D721Med (cell line): Measurements from ENCODE around the gene MGAM2.

Experiments
- DNase-seq: peaks from one replicate; pipeline ENCODE4 v3.0.0; 2011; ENCODE audit warnings: low spot score; ENCODE audit not compliant: insufficient read length
- FAIRE-seq: peaks from 2 replicates; lab custom pipeline; 2011; peaks lifted over from hg19 to GRCh38; lab: Jason Lieb, UNC
- CTCF ChIP-seq: IDR thresholded peaks from 2 replicates; pipeline ENCODE4 v1.5.1; 2012; ENCODE audit warnings: mild to moderate bottlenecking, control low read depth; ENCODE audit not compliant: insufficient read depth; ENCODE audit errors: missing control alignments

MGAM2 gene

GRCh38 chr7:142138996-142139395, 27.5 kb downstream of the MGAM2 start:
- DNase-seq = no peak
- no peak for FAIRE-seq
- TF ChIP-seq CTCF = no peak

- no peak for TF ChIP-seq CTCF
- DNase-seq = no peak
- FAIRE-seq = no peak
These were observed 28.3 kb downstream of the MGAM2 start for GRCh38 chr7:142139597-142140400.

- no peak for FAIRE-seq
- DNase-seq = no peak
- no peak for TF ChIP-seq CTCF
These were observed 29.0 kb downstream of the MGAM2 start for GRCh38 chr7:142140401-142140959.

- TF ChIP-seq CTCF = no peak
- FAIRE-seq (no peak), DNase-seq (no peak)
These were observed 31.2 kb downstream of the MGAM2 start for GRCh38 chr7:142142702-142143101.

- TF ChIP-seq CTCF = no peak
- FAIRE-seq (no peak), DNase-seq (no peak)
These were observed 34.6 kb downstream of the MGAM2 start for GRCh38 chr7:142146124-142146523.

- FAIRE-seq (no peak), DNase-seq (no peak)
- no peak for TF ChIP-seq CTCF
These were observed 38.8 kb downstream of the MGAM2 start for GRCh38 chr7:142150356-142150755.

- DNase-seq = no peak
- no peak for TF ChIP-seq CTCF
- FAIRE-seq = no peak
These were observed 39.4 kb downstream of the MGAM2 start for GRCh38 chr7:142150869-142151268.
